ENCODE results near the gene CDK12. TPM values are rescaled to one million over a fixed set of nuclear protein-coding genes. Genes with fewer than 3 reads are reported as not detected.

Gene CDK12
- total RNA-seq, 1 experiment from 2014 or later = 51.2 TPM

DNA sequence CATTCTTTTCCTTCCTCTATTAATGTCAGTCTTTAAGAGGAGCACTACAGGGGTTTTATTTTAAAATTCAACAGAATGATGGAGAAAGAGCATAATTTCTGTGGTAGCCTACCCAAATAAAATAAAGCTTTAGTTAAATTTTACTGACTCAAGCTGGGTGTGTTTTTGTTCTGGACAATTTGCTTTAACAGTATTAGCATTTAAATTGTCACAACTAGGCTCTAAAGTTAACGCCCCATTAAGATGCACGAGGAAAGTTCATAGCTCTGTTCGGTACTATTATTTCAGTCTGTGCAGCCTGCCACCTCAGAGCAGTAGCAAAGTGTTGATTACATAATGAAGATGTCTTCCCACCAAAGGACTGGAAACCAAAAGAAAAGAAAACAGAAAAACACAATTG, 52.0 kb downstream of the CDK12 start:
- no peak overlapping the region for H3K9ac ChIP-seq (ENCODE audit: low read length)
- H3K27me3 ChIP-seq (ENCODE audit: insufficient read depth, low read length) = no peaks in the 10 kb centered on the region
- ATAC-seq (no peak), DNase-seq (ENCODE audit: low read depth, low spot score) (no peak)
- H3K36me3 ChIP-seq (ENCODE audit: control insufficient read depth in 1 of 2, insufficient read depth in 2 of 2, low read length in 2 of 2) = peaks cover 38 to 48% of the 10 kb centered on the region in 2 experiments
- no peak overlapping the region for H3K4me2 ChIP-seq (ENCODE audit: low read length)
- TF ChIP-seq EGR1 (IDR thresholded peaks at IDR 0.05; ENCODE audit: low read depth) (no peak), EZH2phosphoT487 (IDR thresholded peaks at IDR 0.05; ENCODE audit: borderline replicate concordance) (no peak)
- H4K20me1 ChIP-seq (ENCODE audit: insufficient read depth) = no peaks in the 10 kb centered on the region; the same call in 1 of the 2 replicates
- POLR2A ChIA-PET = no interaction called here
- no peaks in the 10 kb centered on the region for H3K4me1 ChIP-seq (ENCODE audit: control insufficient read depth in 1 of 2, insufficient read depth in 2 of 2, low read length in 2 of 2)
- no TSS peak for BruUV-seq (replicated peaks)
- CTCF ChIA-PET = interaction anchor here (1.1 kb wide), 1 partner anchor 34 kb away, joined by 3 read pairs; no protein-coding TSS in a partner anchor
- H3K4me3 ChIP-seq (replicated peaks in 1 of 2; ENCODE audit: low read depth in 1 of 2, low read length in 2 of 2) = no peak overlapping the region
- H3K9me2 ChIP-seq (ENCODE audit: insufficient read depth) = no peaks in the 10 kb centered on the region
- peaks cover 12% of the 10 kb centered on the region; the same call in 1 of the 2 replicates for H3K79me2 ChIP-seq (ENCODE audit: insufficient read depth, low read length)
- H2AFZ ChIP-seq (ENCODE audit: low read depth, low read length, poor library complexity, severe bottlenecking) = no peak overlapping the region
- H3K27ac ChIP-seq (ENCODE audit: low read depth, low read length) = no peak overlapping the region
- intact Hi-C loops (cut with micrococcal nuclease) = loop anchor here (10.0 kb wide), 1 partner anchor 99 kb away; no protein-coding TSS in a partner anchor
- RAD21 ChIA-PET (ENCODE audit: low non-redundant PET in 1 of 2, low total read pairs in 2 of 2, uncharacterized antibody in 2 of 2, unreplicated experiment in 2 of 2) = no interaction called here
- no peaks in the 10 kb centered on the region for H3K9me3 ChIP-seq (ENCODE audit: control insufficient read depth in 1 of 2, insufficient read depth in 1 of 2, low read depth in 1 of 2, low read length in 2 of 2)

DNA sequence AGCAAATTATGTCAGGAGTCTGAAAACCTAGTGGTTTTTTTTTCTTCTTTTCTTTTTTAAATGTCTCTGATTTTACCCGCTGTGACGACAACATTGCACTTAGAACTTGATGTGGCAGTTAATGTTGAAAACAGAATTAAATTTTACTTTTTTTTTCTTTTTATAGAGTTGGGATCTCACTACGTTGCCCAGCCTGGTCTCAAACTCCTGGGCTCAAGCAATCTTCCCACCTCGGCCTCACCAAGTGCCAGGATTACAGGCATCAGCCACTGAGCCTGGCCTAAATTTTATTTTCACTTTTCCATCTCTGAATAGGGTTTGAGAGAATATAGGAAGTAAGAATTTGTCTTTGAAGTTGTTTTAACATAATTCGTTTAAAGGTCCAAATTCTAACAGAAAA, 52.6 kb downstream of the CDK12 start:
- H3K4me2 ChIP-seq (ENCODE audit: low read length) = no peak overlapping the region
- no peaks in the 10 kb centered on the region for H3K9me3 ChIP-seq (ENCODE audit: control insufficient read depth in 1 of 2, insufficient read depth in 1 of 2, low read depth in 1 of 2, low read length in 2 of 2)
- ATAC-seq = no peak
- no peak for DNase-seq (ENCODE audit: low read depth, low spot score)
- CTCF ChIA-PET = no interaction called here
- H3K36me3 ChIP-seq (ENCODE audit: control insufficient read depth in 1 of 2, insufficient read depth in 2 of 2, low read length in 2 of 2) = peaks cover 38 to 48% of the 10 kb centered on the region in 2 experiments
- RAD21 ChIA-PET (ENCODE audit: low non-redundant PET in 1 of 2, low total read pairs in 2 of 2, uncharacterized antibody in 2 of 2, unreplicated experiment in 2 of 2) = no interaction called here
- H3K79me2 ChIP-seq (ENCODE audit: insufficient read depth, low read length) = peaks cover 6% of the 10 kb centered on the region; the same call in 1 of the 2 replicates
- intact Hi-C loops (cut with micrococcal nuclease) = loop anchor here (10.0 kb wide), 1 partner anchor 99 kb away; no protein-coding TSS in a partner anchor
- no TSS peak for BruUV-seq (replicated peaks)
- H3K27me3 ChIP-seq (ENCODE audit: insufficient read depth, low read length) = no peaks in the 10 kb centered on the region
- no peak overlapping the region for H2AFZ ChIP-seq (ENCODE audit: low read depth, low read length, poor library complexity, severe bottlenecking)
- H4K20me1 ChIP-seq (ENCODE audit: insufficient read depth) = no peaks in the 10 kb centered on the region; the same call in 1 of the 2 replicates
- POLR2A ChIA-PET = no interaction called here
- no peaks in the 10 kb centered on the region for H3K9me2 ChIP-seq (ENCODE audit: insufficient read depth)
- no peak overlapping the region for H3K27ac ChIP-seq (ENCODE audit: low read depth, low read length)
- no peak overlapping the region for H3K9ac ChIP-seq (ENCODE audit: low read length)
- no peaks in the 10 kb centered on the region for H3K4me1 ChIP-seq (ENCODE audit: control insufficient read depth in 1 of 2, insufficient read depth in 2 of 2, low read length in 2 of 2)
- H3K4me3 ChIP-seq (replicated peaks in 1 of 2; ENCODE audit: low read depth in 1 of 2, low read length in 2 of 2) = no peak overlapping the region
- TF ChIP-seq SIN3A (IDR thresholded peaks at IDR 0.05; ENCODE audit: low read depth) = no peak
- TF ChIP-seq CEBPB (IDR thresholded peaks at IDR 0.05; ENCODE audit: low read depth) = no peak
- no peak for TF ChIP-seq FOSL1 (IDR thresholded peaks at IDR 0.05; ENCODE audit: low read depth)
- TF ChIP-seq, protein P1, sequence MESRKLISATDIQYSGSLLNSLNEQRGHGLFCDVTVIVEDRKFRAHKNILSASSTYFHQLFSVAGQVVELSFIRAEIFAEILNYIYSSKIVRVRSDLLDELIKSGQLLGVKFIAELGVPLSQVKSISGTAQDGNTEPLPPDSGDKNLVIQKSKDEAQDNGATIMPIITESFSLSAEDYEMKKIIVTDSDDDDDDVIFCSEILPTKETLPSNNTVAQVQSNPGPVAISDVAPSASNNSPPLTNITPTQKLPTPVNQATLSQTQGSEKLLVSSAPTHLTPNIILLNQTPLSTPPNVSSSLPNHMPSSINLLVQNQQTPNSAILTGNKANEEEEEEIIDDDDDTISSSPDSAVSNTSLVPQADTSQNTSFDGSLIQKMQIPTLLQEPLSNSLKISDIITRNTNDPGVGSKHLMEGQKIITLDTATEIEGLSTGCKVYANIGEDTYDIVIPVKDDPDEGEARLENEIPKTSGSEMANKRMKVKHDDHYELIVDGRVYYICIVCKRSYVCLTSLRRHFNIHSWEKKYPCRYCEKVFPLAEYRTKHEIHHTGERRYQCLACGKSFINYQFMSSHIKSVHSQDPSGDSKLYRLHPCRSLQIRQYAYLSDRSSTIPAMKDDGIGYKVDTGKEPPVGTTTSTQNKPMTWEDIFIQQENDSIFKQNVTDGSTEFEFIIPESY (IDR thresholded peaks at IDR 0.05; ENCODE audit: extremely low read depth, insufficient replicate concordance, low read length) = no peak
- no peak for TF ChIP-seq ELF1 (IDR thresholded peaks at IDR 0.05; ENCODE audit: borderline replicate concordance, low read depth)
- TF ChIP-seq ZNF274 (IDR thresholded peaks at IDR 0.05; ENCODE audit: low read depth, low read length) = no peak
- TF ChIP-seq RAD21 (IDR thresholded peaks at IDR 0.05; ENCODE audit: low read depth) = no peak
- TF ChIP-seq YY1 (IDR thresholded peaks at IDR 0.05; ENCODE audit: extremely low read depth, insufficient replicate concordance, low read depth, low read length) = no peak
- no peak for TF ChIP-seq JUND (IDR thresholded peaks at IDR 0.05)
